Vagina (tissue), 2 donors: ENCODE measurements around the gene ARMC9. TPM values are rescaled to one million over a fixed set of nuclear protein-coding genes. Genes with fewer than 3 reads are reported as not detected.

ENCODE experiments used
- DNase-seq, 2 donors: peaks; one replicate each; pipeline ENCODE4 v3.0.0-alpha.2; 2017; ENCODE audit errors: extremely low spot score in 2 of 2
- H3K27ac ChIP-seq: fragments of 200-600 bp; sonication (generic); one replicate; pipeline ENCODE4 v1.5.1; 2019
- H3K27me3 ChIP-seq: fragments of 200-600 bp; sonication (generic); one replicate; pipeline ENCODE4 v1.5.1; 2019
- H3K36me3 ChIP-seq, 2 donors: fragments of 200-600 bp; sonication (generic); one replicate each; pipeline ENCODE4 v1.5.1; 2017 to 2019
- H3K4me1 ChIP-seq: fragments of 200-600 bp; sonication (generic); one replicate; pipeline ENCODE4 v1.5.1; 2019
- H3K4me3 ChIP-seq, 2 donors: fragments of 200-600 bp; sonication (generic); 1 replicate in 1 of 2; 2 replicates in 1 of 2; pipeline ENCODE4 v1.5.1; 2016 to 2019
- H3K9me3 ChIP-seq: fragments of 200-600 bp; sonication (generic); one replicate; pipeline ENCODE4 v1.5.1; 2019
- POLR2A ChIP-seq, 2 donors: fragments of 450-650 bp; IDR thresholded peaks; one replicate each; pipeline ENCODE4 v1.6.1; 2017; ENCODE audit warnings: antibody characterized with exemption in 2 of 2, mild to moderate bottlenecking in 2 of 2, moderate library complexity in 2 of 2
- POLR2AphosphoS5 ChIP-seq, 2 donors: sonication (generic); formaldehyde crosslinking; IDR thresholded peaks; one replicate each; pipeline ENCODE4 v1.9.0; 2017; ENCODE audit warnings: antibody characterized with exemption in 2 of 2, mild to moderate bottlenecking in 2 of 2, low read depth in 1 of 2; ENCODE audit not compliant: insufficient read depth in 1 of 2
- intact Hi-C: fragments of 100-400 bp; cut with DNase I; formaldehyde crosslinking; loops from one replicate; pipeline ENCODE4 v1.15.1; 2023
- total RNA-seq: library from RNA; depleted of rRNA; stranded (reverse); fragments of >200 nt; gene quantifications from one replicate; pipeline ENCODE4 v1.2.3, GENCODE V29; 2016
- TF ChIP-seq, protein P1 (sequence below), 3 experiments: fragments of 450-650 bp in 2 of 3; fragments of 200-600 bp in 1 of 3; sonication (generic) in 1 of 3; IDR thresholded peaks; one replicate each; pipeline ENCODE4 v1.5.1; 2017 to 2019; ENCODE audit warnings: antibody characterized with exemption in 3 of 3, mild to moderate bottlenecking in 2 of 3, moderate library complexity in 2 of 3

ARMC9 gene
- total RNA-seq, 1 donor from 2014 or later, result 16.0 TPM

DNA sequence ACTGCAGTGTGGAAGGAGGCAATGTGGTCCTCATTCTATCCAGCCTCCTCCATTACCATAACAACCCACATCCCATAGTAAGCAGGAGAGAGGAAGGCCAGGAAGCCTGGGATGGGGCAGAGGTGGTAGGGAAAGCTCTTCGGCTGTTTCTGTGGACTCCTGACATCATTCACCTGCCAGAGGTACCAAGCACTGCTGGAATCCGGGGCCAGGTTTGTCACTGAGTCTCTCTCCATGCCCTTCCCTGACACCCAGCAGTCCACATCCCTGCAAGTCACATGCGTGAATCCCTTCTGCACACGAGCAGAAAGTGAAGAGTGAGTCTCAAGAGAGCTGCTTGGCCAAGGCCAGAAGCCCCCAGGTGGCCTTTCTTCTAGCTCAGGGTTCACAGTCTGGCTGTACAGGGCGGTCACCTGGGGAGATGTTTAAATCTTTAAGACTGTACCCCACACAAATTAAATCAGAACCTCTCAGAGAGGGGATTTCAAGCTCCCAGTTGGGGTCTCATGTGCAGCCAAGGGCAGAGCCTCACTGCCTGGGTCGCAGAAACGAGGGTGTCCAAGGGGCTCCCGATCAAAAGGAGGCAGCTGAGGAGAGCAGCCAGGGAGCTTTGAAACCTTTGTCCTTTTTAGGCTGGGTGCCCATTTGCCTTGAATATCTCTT lies 94.2 kb downstream of the ARMC9 start:
- Histone ChIP-seq H3K4me3 (no peak overlapping the region), H3K27me3 (no peaks in the 10 kb centered on the region), H3K9me3 (no peaks in the 10 kb centered on the region), H3K36me3 (no peaks in the 10 kb centered on the region), H3K4me1 (no peaks in the 10 kb centered on the region), H3K27ac (no peak overlapping the region)
- peak in 1 of 2 donors; percentile 54 for DNase-seq
- intact Hi-C loops, result no loop called here
- TF ChIP-seq POLR2A (IDR thresholded peaks at IDR 0.05), result no peak
- no peak for TF ChIP-seq POLR2AphosphoS5 (IDR thresholded peaks at IDR 0.05; ENCODE audit: insufficient read depth in 1 of 2, low read depth in 1 of 2)
- TF ChIP-seq, protein P1, sequence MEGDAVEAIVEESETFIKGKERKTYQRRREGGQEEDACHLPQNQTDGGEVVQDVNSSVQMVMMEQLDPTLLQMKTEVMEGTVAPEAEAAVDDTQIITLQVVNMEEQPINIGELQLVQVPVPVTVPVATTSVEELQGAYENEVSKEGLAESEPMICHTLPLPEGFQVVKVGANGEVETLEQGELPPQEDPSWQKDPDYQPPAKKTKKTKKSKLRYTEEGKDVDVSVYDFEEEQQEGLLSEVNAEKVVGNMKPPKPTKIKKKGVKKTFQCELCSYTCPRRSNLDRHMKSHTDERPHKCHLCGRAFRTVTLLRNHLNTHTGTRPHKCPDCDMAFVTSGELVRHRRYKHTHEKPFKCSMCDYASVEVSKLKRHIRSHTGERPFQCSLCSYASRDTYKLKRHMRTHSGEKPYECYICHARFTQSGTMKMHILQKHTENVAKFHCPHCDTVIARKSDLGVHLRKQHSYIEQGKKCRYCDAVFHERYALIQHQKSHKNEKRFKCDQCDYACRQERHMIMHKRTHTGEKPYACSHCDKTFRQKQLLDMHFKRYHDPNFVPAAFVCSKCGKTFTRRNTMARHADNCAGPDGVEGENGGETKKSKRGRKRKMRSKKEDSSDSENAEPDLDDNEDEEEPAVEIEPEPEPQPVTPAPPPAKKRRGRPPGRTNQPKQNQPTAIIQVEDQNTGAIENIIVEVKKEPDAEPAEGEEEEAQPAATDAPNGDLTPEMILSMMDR (IDR thresholded peaks at IDR 0.05), result no peak

DNA sequence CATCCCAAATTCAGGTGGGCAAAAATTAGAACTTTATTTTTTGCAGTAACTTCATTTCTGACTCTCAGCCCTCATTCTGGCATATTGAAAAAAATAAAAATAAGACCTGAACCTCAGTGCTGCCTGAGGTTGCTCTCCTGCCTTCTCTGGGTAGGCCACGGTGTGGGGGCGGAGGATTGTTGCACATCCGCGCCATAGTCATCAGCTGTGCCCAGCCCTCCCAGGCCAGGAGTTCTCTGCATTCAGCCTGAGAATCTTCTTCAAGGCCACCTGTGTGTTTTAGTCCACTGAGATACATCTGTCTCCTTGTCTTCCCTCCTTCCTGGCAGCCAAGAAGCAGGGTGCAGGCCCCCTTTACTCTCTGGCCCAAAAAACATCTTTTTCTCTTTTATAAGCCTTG lies 94.7 kb downstream of the ARMC9 start:
- H3K9me3 ChIP-seq, result no peaks in the 10 kb centered on the region
- TF ChIP-seq POLR2AphosphoS5 (IDR thresholded peaks at IDR 0.05; ENCODE audit: insufficient read depth in 1 of 2, low read depth in 1 of 2) (no peak), POLR2A (IDR thresholded peaks at IDR 0.05) (no peak)
- TF ChIP-seq, protein P1 (IDR thresholded peaks at IDR 0.05), result no peak
- DNase-seq, result peak in 1 of 2 donors; percentile 42
- H3K27ac ChIP-seq, result no peak overlapping the region
- no peaks in the 10 kb centered on the region for H3K36me3 ChIP-seq
- intact Hi-C loops, result no loop called here
- no peaks in the 10 kb centered on the region for H3K27me3 ChIP-seq
- no peaks in the 10 kb centered on the region for H3K4me1 ChIP-seq
- H3K4me3 ChIP-seq, result no peak overlapping the region

DNA sequence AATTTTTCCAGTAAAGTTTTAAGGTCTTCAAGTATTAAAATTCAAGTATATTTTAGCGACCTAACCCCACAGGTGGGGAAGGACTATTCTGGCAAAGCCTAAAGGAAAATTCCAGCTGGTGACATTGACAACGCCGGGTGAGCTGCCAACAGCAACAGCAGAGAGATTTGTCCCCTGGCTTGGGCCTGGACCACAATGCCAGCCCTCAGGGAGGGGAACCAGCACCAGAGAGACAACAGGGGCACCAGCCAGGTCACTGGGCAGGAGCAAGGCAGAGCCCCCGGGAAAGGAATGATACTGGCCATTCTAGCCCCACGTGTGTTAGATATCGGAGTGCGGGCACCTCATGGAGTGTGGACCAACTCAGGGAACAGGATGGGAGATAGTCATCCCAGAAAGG lies 95.7 kb downstream of the ARMC9 start:
- intact Hi-C loops, result no loop called here
- Histone ChIP-seq H3K27me3 (no peaks in the 10 kb centered on the region), H3K4me1 (no peaks in the 10 kb centered on the region), H3K4me3 (no peak overlapping the region), H3K27ac (no peak overlapping the region), H3K9me3 (no peaks in the 10 kb centered on the region), H3K36me3 (no peaks in the 10 kb centered on the region)
- TF ChIP-seq POLR2A (IDR thresholded peaks at IDR 0.05), result no peak
- TF ChIP-seq, protein P1 (IDR thresholded peaks at IDR 0.05), result no peak
- TF ChIP-seq POLR2AphosphoS5 (IDR thresholded peaks at IDR 0.05; ENCODE audit: insufficient read depth in 1 of 2, low read depth in 1 of 2), result no peak
- peak in 1 of 2 donors; percentile 70 for DNase-seq

DNA sequence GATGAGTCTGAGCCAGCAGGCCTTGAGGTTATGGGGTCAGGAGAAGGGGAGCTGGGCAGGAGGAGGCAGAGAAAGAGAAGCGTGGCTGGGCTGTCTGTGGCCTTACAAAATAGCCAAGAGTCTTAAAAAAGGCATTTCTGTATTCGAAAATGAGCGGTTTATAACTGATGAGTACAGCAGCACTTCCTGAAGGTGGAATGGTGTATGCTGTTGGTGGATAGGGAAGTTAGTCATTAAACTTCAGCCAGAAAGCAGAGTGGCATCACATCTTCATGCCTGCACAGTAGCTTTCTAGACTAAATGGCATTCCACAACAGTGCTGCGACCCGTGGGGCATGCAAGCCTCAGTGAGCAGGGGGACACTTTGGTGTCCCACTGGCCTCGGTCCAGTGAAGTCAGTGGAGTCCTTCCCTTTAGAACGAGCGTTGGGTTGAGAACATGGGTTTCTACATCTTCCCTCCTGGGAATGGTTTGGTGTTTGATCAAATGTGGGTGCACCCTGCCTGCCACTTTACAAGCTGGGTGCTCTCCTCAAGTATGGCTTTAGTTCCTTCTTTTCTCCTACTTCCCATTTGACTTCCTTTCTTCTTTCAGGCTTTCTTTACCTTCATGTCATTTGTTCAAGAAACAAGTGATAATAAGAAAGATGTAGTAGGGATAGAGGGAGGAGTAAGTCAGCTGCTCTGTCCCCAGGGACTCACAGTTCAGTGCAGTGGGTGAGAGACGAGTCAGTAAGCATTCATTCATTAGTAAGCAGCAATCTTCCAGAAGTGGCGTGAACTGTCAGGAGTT lies 96.3 kb downstream of the ARMC9 start:
- Histone ChIP-seq H3K4me3 (no peak overlapping the region), H3K4me1 (no peaks in the 10 kb centered on the region), H3K9me3 (no peaks in the 10 kb centered on the region), H3K27me3 (no peaks in the 10 kb centered on the region), H3K27ac (no peak overlapping the region), H3K36me3 (no peaks in the 10 kb centered on the region)
- peak in 1 of 2 donors; percentile 60 for DNase-seq
- TF ChIP-seq, protein P1 (IDR thresholded peaks at IDR 0.05), result no peak
- TF ChIP-seq POLR2A (IDR thresholded peaks at IDR 0.05) (no peak), POLR2AphosphoS5 (IDR thresholded peaks at IDR 0.05; ENCODE audit: insufficient read depth in 1 of 2, low read depth in 1 of 2) (no peak)
- intact Hi-C loops, result no loop called here

DNA sequence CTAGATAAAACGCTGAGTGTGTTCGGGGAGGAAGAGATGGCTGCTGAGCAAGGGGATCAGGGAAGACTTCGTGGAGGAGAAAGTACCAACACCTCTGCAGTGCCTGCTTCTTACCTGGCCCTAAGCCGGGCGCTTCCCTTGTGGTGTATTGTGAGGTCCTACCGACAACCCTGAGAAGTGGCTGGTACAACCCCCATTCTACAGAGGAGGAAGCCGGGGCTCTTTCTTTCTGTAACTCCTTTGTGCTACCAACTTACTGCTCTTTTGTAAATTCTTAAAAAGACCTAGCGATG lies 96.9 kb downstream of the ARMC9 start:
- intact Hi-C loops, result no loop called here
- Histone ChIP-seq H3K4me1 (no peaks in the 10 kb centered on the region), H3K27ac (no peak overlapping the region), H3K36me3 (no peaks in the 10 kb centered on the region), H3K4me3 (no peak overlapping the region), H3K9me3 (no peaks in the 10 kb centered on the region), H3K27me3 (no peaks in the 10 kb centered on the region)
- TF ChIP-seq POLR2AphosphoS5 (IDR thresholded peaks at IDR 0.05; ENCODE audit: insufficient read depth in 1 of 2, low read depth in 1 of 2) (no peak), POLR2A (IDR thresholded peaks at IDR 0.05) (no peak)
- TF ChIP-seq, protein P1 (IDR thresholded peaks at IDR 0.05), result no peak
- no peak for DNase-seq
